GM10266 (cell line): Measurements from ENCODE around the gene RDH16.

Experiments used
- DNase-seq: peaks from one replicate; pipeline ENCODE4 v3.0.0; 2012; ENCODE audit errors: extremely low spot score
- CTCF ChIP-seq: IDR thresholded peaks from 2 replicates; pipeline ENCODE4 v1.5.1; 2012; ENCODE audit warnings: mild to moderate bottlenecking, low read depth; ENCODE audit not compliant: control insufficient read depth, insufficient read depth; ENCODE audit errors: missing control alignments

The RDH16 gene

GRCh38 chr12:56994231-56994746 lies 36.9 kb upstream of the RDH16 start:
- no peak for DNase-seq
- no peak for TF ChIP-seq CTCF

- no peak for TF ChIP-seq CTCF
- DNase-seq, result no peak
These were observed 35.9 kb upstream of the RDH16 start for GRCh38 chr12:56993346-56993745.

GRCh38 chr12:56991319-56992246 lies 34.2 kb upstream of the RDH16 start:
- no peak for DNase-seq
- no peak for TF ChIP-seq CTCF

GRCh38 chr12:56990648-56991318 lies 33.4 kb upstream of the RDH16 start:
- TF ChIP-seq CTCF, result no peak
- no peak for DNase-seq

- no peak for DNase-seq
These were observed 32.6 kb upstream of the RDH16 start for GRCh38 chr12:56989861-56990610.

GRCh38 chr12:56988207-56988739 lies 30.9 kb upstream of the RDH16 start:
- no peak for TF ChIP-seq CTCF
- DNase-seq, result no peak

More at GRCh38 chr12:56989861-56990610, 32.6 kb upstream of the RDH16 start:
- no peak for TF ChIP-seq CTCF
